Fibroblast of skin of abdomen (primary cell): ENCODE data around the gene LRRC63.
"Not testable (repeated sequence)": the region's sequence is repeated elsewhere in the genome, so short reads cannot be mapped to it uniquely, and the experiment has no call there.

Experiments used
- DNase-seq: peaks from one replicate; pipeline ENCODE4 v3.0.0-alpha.2; 2013

The LRRC63 gene

DNA sequence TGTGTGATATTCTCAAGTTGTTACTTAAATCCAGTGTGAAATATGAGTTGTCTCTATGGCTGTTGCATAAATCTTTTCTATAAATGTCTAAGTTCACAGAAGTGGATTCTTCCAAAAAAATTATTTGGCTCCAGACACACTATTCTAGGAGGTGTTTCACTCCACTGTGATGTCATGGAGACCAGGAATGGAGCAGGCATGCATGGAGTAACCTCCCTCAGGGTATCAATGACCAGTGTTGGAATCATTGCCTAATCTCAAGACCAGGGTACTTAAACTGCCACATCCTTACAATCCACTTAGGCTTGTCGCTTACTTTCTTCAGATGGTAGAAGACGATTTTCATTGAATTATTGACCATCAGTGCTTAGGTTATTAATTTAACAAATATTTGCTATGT is 55.4 kb downstream of the LRRC63 start:
- DNase-seq, result no peak

GRCh38 chr13:46270416-46270815 is 58.7 kb downstream of the LRRC63 start:
- no peak for DNase-seq

DNA sequence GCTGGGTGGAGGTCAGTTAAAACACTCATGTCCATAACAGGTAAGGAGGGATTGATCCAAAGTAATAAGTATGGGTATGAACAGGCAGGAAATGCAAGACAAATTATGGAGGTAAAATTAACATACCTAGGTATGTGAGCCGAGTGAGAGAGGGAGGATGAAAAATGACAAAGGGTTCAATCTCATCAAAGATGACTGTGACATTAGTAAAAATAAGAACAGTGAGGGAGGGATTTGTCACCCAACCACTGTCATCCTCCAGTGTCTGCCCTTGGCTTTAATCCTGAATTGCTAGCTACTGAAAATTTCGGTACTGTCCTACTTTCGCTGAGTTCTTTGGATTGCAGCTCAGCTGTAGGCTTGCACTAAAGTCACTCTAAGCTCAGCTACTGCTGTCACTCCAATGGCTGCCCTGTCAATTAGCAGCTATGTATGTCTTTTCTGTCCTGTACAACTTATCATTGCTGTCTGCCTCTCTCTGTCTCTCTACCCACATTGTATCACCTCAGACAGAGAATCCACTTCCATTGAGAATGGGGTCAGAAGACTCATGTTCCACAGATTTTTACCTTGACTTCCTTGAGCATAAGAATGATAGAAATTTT is 62.5 kb downstream of the LRRC63 start:
- DNase-seq, result no peak

DNA sequence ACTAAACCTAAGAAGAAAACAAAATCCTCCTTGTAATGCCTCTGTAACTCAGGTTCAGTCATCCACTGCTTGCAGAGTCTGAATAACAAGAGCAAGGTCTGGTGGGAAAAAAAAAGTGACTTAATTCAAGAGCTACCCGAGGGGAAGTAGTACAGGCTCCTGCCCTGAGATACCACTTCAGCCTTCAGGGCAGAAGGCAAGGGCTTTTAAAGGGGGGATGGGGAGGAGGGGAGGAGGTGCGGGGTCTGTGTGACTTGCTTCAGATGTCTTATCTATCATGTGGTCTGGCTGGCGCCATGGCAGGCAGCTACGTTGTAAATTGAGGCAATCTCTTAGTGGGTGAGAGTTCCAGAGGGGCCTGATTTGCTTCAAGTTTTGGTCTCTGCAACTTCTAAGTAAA is 66.7 kb downstream of the LRRC63 start:
- DNase-seq, result no peak

GRCh38 chr13:46281779-46282178 is 70.1 kb downstream of the LRRC63 start:
- no peak for DNase-seq

GRCh38 chr13:46283912-46284824 is 72.4 kb downstream of the LRRC63 start:
- DNase-seq, result not testable (repeated sequence)

GRCh38 chr13:46286972-46287371 is 75.2 kb downstream of the LRRC63 start:
- DNase-seq, result no peak

DNA sequence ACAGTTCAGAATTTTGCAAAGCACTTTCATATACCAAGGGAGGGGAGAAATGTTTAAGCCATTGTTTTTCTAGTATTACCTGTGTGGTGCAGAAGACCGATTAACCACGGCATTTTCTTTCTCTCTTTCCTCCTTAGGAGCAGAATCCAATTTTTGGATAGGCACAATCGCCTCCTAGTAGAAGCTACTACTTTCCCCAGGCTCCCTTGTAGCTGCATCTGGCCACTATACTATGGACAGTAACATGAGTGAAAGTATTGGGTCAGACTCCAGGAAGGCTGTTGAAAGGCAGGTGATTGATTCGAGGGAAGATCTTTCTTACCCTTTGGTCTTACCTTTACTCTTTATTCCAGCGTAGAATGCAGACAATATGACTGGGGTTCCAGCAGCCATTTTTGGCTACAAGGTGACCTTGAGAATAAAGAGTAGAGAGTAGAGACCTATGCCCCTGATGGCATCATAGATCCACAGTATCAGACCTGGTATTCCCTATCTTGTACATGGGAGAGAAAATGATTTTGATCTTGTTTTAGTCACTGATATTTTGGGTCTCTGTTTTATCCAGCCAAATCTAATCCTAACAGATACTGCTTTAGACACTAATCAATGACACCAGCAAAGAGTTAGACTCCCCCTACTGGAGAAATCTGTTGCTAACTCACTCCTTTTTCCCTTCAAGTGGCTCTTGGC is 77.0 kb downstream of the LRRC63 start:
- DNase-seq, result peak; percentile 58

DNA sequence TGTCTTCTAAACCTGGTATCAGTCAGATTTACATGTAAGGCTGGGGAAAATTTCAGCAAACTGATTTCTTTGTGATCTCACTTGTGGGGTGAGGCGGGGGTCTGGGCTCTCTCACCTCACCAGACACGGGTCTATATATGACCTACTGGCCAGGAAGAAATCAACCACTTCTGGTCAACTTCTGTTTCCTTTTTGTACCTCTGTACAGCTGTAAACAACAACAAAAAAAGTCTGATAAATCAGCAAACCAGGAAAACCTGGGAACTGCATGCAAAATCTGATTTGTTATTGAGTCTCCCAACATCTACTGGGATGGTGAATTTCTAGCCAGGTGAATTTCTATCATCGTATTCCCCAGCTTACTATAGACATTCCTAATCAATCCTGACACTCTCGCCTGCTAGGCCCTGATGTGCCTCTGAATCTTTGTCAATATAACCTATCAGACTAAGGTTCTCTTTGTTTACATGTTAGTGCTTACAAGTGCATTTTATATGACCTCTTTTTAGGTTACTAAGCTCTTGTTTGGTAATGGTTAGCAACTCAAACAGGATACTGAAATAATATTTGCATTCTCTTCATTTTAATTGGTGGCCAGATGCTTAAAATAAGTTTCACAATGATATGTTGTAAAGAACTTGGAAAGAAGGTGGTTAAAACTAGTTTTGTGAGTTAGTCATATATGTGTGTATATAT is 77.7 kb downstream of the LRRC63 start:
- no peak for DNase-seq

DNA sequence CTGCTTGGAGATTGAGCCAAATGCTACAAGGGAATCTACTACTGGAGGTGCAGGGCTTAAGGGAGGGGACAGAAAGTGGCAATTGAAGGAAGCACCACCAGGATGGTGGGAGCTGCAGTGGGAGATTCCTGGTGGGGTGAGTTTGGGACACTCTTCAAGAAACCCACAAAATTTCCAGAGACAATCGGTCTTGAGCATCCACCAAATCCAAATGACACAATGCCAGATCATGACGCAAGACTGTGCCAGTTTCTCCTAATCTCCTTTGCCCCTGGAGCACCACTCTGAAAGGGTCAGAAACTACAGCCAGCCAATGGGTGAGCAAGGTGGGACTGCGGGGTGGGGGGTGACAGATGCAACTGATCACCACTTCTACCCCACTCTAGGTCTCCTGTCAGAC is 78.7 kb downstream of the LRRC63 start:
- no peak for DNase-seq

- DNase-seq, result no peak
Observed at GRCh38 chr13:46293436-46293835, 81.7 kb downstream of the LRRC63 start.

- DNase-seq, result peak; percentile 75
Observed at GRCh38 chr13:46295491-46296114, 83.9 kb downstream of the LRRC63 start.

DNA sequence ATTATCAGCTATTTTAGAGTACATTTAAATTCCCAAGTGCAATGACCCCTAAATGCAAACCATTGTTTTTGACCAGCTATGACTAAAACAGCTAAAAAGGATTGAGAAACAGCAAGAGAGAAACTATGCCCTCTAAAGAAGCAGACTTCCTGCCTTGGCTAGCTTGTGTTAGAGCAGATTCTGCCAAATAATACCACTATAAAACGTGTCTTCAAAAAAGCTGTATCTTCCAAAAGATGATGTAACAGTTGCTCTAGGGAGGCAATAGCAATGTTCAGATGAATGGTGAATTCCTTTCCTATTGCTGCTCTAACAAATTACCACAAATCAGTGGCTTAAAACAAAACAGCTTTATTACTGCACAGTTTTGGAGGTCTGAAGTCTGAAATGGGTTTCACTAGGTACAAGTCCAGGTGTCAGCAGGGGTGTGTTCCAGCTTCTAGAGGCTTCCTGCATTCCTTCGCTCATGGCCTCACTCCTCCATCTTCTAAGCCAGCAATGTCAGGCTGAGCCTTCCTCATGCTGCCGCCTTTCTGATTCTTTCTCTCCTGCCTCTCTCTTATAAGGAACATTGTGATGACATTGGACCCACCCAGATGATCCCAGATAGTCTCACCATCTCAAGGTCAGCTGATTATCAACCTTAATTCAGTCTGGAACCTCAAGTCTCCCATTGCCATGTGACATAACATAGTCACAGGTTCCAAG is 84.5 kb downstream of the LRRC63 start:
- DNase-seq, result peak; percentile 98

DNA sequence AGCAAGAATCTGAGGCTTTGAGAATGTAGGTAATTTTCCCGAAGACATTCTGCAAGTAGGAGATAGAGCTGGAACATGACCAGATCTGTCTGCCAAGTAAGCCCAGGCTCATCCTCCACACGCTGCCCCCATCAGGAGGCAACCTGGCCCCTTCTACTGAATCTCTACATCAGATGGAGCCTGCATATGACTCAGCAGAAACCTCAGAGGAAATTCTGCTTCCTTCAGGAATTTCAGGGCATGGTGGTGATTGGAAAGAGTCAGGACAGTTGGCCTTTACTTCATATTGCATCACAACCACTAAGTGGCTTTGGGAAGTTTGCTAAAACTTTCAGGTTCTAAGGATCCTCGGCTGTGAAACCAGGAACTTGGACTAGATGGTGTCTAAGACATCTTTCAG is 85.2 kb downstream of the LRRC63 start:
- DNase-seq, result peak; percentile 99

DNA sequence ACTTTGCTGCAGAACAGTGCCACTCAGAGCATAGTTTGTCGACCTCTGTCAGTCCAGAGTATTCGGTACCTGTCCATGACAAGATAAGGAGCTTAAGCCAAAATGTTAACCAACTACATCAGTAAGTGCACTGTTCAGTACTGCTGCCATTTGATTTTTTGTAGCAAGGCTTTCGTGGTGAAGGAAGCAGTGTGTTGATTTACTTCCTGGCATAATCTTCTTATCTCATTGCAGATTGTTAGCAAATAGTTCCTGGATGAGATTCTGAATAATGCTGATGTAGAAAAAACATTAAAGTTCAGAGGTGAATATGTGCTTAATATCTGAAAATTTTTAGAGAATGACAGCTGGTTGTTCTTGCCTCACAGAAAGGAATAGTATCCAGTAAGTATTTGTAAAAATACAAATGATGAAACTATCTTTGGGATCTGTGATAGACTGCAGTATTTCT is 85.7 kb downstream of the LRRC63 start:
- DNase-seq, result peak; percentile 55

GRCh38 chr13:46303742-46304385 is 92.1 kb downstream of the LRRC63 start:
- peak; percentile 18 for DNase-seq

GRCh38 chr13:46304546-46304945 is 92.8 kb downstream of the LRRC63 start:
- no peak for DNase-seq

- DNase-seq, result no peak
Observed at GRCh38 chr13:46307554-46307953, 95.8 kb downstream of the LRRC63 start.

DNA sequence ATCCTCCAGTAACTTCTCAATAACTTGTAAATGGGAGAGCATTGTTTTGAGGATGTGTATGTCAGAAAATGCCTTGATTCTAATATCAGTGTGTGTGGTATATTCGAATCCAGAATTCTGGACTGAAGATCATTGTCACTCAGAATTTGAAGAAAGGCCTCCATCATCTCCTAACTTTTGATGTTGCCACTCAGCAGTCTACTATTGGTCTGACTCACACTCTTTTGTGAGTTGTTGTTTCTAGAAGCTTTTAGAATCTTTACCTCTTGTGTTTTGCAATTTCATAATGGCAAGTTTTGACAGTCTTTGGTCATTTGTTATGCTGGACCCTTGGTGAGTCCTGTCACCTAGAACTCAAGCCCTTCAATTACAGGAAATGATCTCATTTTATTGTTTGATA is 98.3 kb downstream of the LRRC63 start:
- no peak for DNase-seq

GRCh38 chr13:46311217-46311616 is 99.5 kb downstream of the LRRC63 start:
- DNase-seq, result no peak

GRCh38 chr13:46313024-46313423 is 101.3 kb downstream of the LRRC63 start:
- DNase-seq, result no peak
